ENCODE measurements around the gene ITPRIP.

GRCh38 chr10:104329735-104330134 lies 8.5 kb downstream of the ITPRIP start:
- TF ChIP-seq POLR2A (IDR thresholded peaks at IDR 0.05) (no peak), CTCF (IDR thresholded peaks at IDR 0.05) (no peak)
